HG02763 (cell line): ENCODE results near the gene OR14C36.
"Not testable (repeated sequence)": the region's sequence is repeated elsewhere in the genome, so short reads cannot be mapped to it uniquely, and the experiment has no call there.

Experiments
- ATAC-seq: cut with Tn5 transposase; IDR thresholded peaks from one replicate; pipeline ENCODE4 v1.9.1; 2021; ENCODE audit warnings: mild to moderate bottlenecking, moderate library complexity; ENCODE audit not compliant: unreplicated experiment

Gene OR14C36

GRCh38 chr1:248348475-248348874 is at the start of gene OR14C36:
OR14C36 (plus strand) TSS chr1:248348775; CDS start chr1:248348775, 0 bp downstream.
- no peak for ATAC-seq

GRCh38 chr1:248303324-248303723 is 45.3 kb upstream of the OR14C36 start, which contains the start of gene OR2T12:
OR2T12 (minus strand) TSS chr1:248303424; CDS start chr1:248295578, 7,846 bp downstream.
- no peak for ATAC-seq

- not testable (repeated sequence) for ATAC-seq
These were observed 42.9 kb upstream of the OR14C36 start for GRCh38 chr1:248305672-248306071.

GRCh38 chr1:248306103-248306502 is 42.5 kb upstream of the OR14C36 start:
- ATAC-seq, result no peak

- not testable (repeated sequence) for ATAC-seq
These were observed 41.8 kb upstream of the OR14C36 start for GRCh38 chr1:248306740-248307139.

GRCh38 chr1:248316796-248317195 is 31.8 kb upstream of the OR14C36 start:
- no peak for ATAC-seq

GRCh38 chr1:248324468-248324867 is 24.1 kb upstream of the OR14C36 start, which contains the start of gene OR2M7:
OR2M7 (minus strand) TSS chr1:248324568; CDS start chr1:248324568, 0 bp downstream.
- ATAC-seq, result no peak

GRCh38 chr1:248343451-248343850 is 5.1 kb upstream of the OR14C36 start:
- ATAC-seq, result no peak

GRCh38 chr1:248359415-248359814 is 10.8 kb downstream of the OR14C36 start:
- no peak for ATAC-seq

GRCh38 chr1:248361121-248361715 is 12.6 kb downstream of the OR14C36 start, which contains the start of gene OR2T4:
OR2T4 (plus strand) TSS chr1:248361665; CDS start chr1:248361665, 0 bp downstream.
- ATAC-seq, result no peak

- no peak for ATAC-seq
These were observed 18.0 kb downstream of the OR14C36 start for GRCh38 chr1:248366609-248367008.

- no peak for ATAC-seq
These were observed 23.8 kb downstream of the OR14C36 start for GRCh38 chr1:248372394-248372793.

GRCh38 chr1:248373761-248374160 is 25.2 kb downstream of the OR14C36 start:
- ATAC-seq, result no peak

GRCh38 chr1:248375446-248375845 is 26.9 kb downstream of the OR14C36 start, which contains the start of gene OR2T6:
OR2T6 (plus strand) TSS chr1:248375746; CDS start chr1:248387609, 11,863 bp downstream.
- ATAC-seq, result no peak

- ATAC-seq, result no peak
These were observed 28.3 kb downstream of the OR14C36 start for GRCh38 chr1:248376916-248377315.

GRCh38 chr1:248380854-248381253 is 32.3 kb downstream of the OR14C36 start:
- no peak for ATAC-seq

GRCh38 chr1:248388426-248388825 is 39.9 kb downstream of the OR14C36 start:
- ATAC-seq, result no peak

- ATAC-seq, result no peak
These were observed 44.5 kb downstream of the OR14C36 start for GRCh38 chr1:248393050-248393449.
